PFSK-1 (cell line): ENCODE measurements around the gene CHSY3.

Source experiments
- FOXP2 ChIP-seq: optimal IDR thresholded peaks from 2 replicates; pipeline ENCODE3; 2011; ENCODE audit warnings: borderline replicate concordance, control low read depth, inconsistent platforms; ENCODE audit not compliant: insufficient read depth; ENCODE audit errors: extremely low read length, extremely low read depth
- POLR2AphosphoS5 ChIP-seq: IDR thresholded peaks from 2 replicates; pipeline ENCODE4 v1.6.1; 2012; ENCODE audit warnings: low read depth, mild to moderate bottlenecking, control low read depth, low read length, moderate library complexity
- SIN3A ChIP-seq: IDR thresholded peaks from 2 replicates; pipeline ENCODE4 v1.6.1; 2012; ENCODE audit warnings: mild to moderate bottlenecking, low read length, moderate library complexity, borderline replicate concordance; ENCODE audit not compliant: insufficient read depth
- TAF1 ChIP-seq: IDR thresholded peaks from 2 replicates; pipeline ENCODE4 v1.6.1; 2012; ENCODE audit warnings: low read length, control low read depth, borderline replicate concordance; ENCODE audit not compliant: insufficient read depth
- TF ChIP-seq, protein P1 (sequence below), 2 experiments: IDR thresholded peaks; 2 replicates each; pipeline versions ENCODE4 v1.6.1 to v1.8.0; 2011 to 2012; ENCODE audit warnings: low read depth in 2 of 2, low read length in 2 of 2, control low read depth in 1 of 2, inconsistent platforms in 1 of 2, mild to moderate bottlenecking in 1 of 2, moderate library complexity in 1 of 2; ENCODE audit not compliant: insufficient read depth in 1 of 2

The CHSY3 gene

DNA sequence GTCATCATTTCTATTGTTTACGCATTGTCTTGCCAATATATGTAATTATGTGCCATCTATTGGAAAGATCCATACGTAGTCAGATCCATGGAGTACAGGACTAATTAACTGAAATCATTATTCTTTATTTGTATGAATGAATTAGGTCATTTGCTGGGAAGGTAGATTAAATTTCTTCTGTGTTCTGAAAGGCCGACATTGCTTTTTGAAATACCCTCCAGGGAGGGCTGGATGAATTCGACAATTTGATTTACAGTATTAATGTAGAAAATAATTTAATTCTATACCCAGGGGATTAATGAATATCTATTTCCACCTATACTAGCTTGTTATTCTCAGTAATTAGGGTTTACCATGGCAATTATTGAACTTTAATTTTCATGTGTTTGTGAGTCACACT, 117.6 kb downstream of the CHSY3 start:
- no peak for TF ChIP-seq SIN3A
- TF ChIP-seq FOXP2, result no peak
- TF ChIP-seq POLR2AphosphoS5, result no peak
- TF ChIP-seq TAF1, result no peak
- TF ChIP-seq, protein P1, sequence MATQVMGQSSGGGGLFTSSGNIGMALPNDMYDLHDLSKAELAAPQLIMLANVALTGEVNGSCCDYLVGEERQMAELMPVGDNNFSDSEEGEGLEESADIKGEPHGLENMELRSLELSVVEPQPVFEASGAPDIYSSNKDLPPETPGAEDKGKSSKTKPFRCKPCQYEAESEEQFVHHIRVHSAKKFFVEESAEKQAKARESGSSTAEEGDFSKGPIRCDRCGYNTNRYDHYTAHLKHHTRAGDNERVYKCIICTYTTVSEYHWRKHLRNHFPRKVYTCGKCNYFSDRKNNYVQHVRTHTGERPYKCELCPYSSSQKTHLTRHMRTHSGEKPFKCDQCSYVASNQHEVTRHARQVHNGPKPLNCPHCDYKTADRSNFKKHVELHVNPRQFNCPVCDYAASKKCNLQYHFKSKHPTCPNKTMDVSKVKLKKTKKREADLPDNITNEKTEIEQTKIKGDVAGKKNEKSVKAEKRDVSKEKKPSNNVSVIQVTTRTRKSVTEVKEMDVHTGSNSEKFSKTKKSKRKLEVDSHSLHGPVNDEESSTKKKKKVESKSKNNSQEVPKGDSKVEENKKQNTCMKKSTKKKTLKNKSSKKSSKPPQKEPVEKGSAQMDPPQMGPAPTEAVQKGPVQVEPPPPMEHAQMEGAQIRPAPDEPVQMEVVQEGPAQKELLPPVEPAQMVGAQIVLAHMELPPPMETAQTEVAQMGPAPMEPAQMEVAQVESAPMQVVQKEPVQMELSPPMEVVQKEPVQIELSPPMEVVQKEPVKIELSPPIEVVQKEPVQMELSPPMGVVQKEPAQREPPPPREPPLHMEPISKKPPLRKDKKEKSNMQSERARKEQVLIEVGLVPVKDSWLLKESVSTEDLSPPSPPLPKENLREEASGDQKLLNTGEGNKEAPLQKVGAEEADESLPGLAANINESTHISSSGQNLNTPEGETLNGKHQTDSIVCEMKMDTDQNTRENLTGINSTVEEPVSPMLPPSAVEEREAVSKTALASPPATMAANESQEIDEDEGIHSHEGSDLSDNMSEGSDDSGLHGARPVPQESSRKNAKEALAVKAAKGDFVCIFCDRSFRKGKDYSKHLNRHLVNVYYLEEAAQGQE (IDR thresholded peaks at IDR 0.05; ENCODE audit: insufficient read depth in 1 of 2, low read depth in 2 of 2, low read length in 2 of 2), result no peak

DNA sequence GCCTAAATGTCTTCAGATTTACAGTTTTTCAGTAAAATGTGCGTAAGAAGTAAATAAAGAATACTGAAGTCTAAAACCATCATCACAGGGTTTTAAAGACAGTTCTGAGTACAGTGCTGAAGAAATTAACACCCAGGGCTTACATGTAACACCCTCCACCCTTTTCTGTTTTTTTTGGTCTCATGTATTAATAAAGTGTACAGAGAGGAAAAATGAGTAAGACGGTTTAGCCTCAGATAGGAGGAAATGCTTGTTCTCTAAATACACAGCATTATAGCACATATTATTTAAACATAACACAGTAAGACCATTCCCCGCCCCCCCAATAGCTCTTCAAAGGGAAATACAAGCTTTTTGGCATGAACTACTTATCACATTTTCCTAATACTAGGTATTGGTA, 119.3 kb downstream of the CHSY3 start:
- TF ChIP-seq, protein P1 (IDR thresholded peaks at IDR 0.05; ENCODE audit: insufficient read depth in 1 of 2, low read depth in 2 of 2, low read length in 2 of 2), result no peak
- TF ChIP-seq FOXP2 (no peak), POLR2AphosphoS5 (no peak), TAF1 (no peak), SIN3A (no peak)

DNA sequence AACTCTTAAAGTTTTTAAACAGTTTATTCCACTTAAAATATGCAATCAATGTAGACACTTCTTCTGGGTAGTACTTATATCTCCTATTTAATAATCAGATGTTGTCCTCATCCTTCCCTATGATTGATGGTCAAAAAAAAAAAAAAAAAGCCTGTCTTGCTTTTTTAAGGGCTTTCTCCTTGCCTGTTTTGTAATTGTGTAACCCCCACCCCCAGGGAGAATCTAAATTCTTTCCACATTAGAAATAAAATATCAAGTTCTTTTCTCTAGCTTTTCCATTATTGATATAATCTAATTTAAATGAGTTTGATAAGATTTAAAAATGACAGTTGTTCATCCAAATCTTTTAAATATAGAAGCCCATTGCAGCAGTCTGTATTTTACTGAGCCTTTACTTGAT, 119.7 kb downstream of the CHSY3 start:
- TF ChIP-seq FOXP2 (no peak), SIN3A (no peak), POLR2AphosphoS5 (no peak), TAF1 (no peak)
- TF ChIP-seq, protein P1 (IDR thresholded peaks at IDR 0.05; ENCODE audit: insufficient read depth in 1 of 2, low read depth in 2 of 2, low read length in 2 of 2), result no peak

DNA sequence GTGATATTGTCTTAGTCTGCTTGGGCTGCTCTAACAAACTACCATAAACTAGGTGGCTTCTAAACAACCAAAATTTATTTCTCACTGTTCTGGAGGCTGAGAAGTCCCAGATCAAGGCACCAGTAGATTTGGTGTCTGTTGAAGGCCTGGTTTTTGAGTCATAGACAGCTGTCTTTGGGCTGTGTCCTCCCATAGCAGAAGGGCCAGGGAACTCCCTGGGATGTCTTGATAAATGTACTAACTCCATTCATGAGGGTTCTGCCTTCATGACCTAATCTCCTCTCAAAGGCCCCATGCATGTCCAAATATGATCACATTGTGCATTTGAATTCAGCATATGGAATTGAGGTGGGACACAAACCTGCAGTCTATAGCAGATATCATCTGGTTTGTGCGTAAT, 121.2 kb downstream of the CHSY3 start:
- TF ChIP-seq FOXP2 (no peak), TAF1 (no peak), SIN3A (no peak), POLR2AphosphoS5 (no peak)
- TF ChIP-seq, protein P1 (IDR thresholded peaks at IDR 0.05; ENCODE audit: insufficient read depth in 1 of 2, low read depth in 2 of 2, low read length in 2 of 2), result no peak

GRCh38 chr5:130032807-130033206, 128.5 kb downstream of the CHSY3 start:
- TF ChIP-seq SIN3A (no peak), POLR2AphosphoS5 (no peak), FOXP2 (no peak), TAF1 (no peak)
- TF ChIP-seq, protein P1 (IDR thresholded peaks at IDR 0.05; ENCODE audit: insufficient read depth in 1 of 2, low read depth in 2 of 2, low read length in 2 of 2), result no peak
